Testis (tissue), 2 donors: ENCODE results near the gene ABHD6.

ENCODE experiments used
- CTCF ChIP-seq, 3 experiments: fragments of 450-650 bp in 2 of 3; fragments of 200-600 bp in 1 of 3; sonication (generic) in 1 of 3; IDR thresholded peaks; one replicate each; pipeline ENCODE4 v1.5.1; 2016 to 2019; ENCODE audit warnings: antibody characterized with exemption in 3 of 3, mild to moderate bottlenecking in 2 of 3, moderate library complexity in 1 of 3
- POLR2A ChIP-seq: fragments of 450-650 bp; IDR thresholded peaks from one replicate; pipeline ENCODE4 v1.6.1; 2017; ENCODE audit warnings: antibody characterized with exemption, mild to moderate bottlenecking, moderate library complexity

- TF ChIP-seq CTCF (IDR thresholded peaks at IDR 0.05) (no peak), POLR2A (no peak)
These were observed 94.1 kb downstream of the ABHD6 start for GRCh38 chr3:58331593-58332152.
